HG02610 (cell line): ENCODE measurements around the gene TNFRSF14.

Experiments used
- ATAC-seq: cut with Tn5 transposase; IDR thresholded peaks from one replicate; pipeline ENCODE4 v1.9.1; 2021; ENCODE audit warnings: mild to moderate bottlenecking, moderate library complexity; ENCODE audit not compliant: unreplicated experiment

Gene TNFRSF14

GRCh38 chr1:2586154-2587070 is 30.2 kb downstream of the TNFRSF14 start, which contains the start of gene PRXL2B:
Gene PRXL2B (plus strand): TSS chr1:2586777. CDS start chr1:2586886, 109 bp downstream.
- peak; percentile 63 for ATAC-seq

DNA sequence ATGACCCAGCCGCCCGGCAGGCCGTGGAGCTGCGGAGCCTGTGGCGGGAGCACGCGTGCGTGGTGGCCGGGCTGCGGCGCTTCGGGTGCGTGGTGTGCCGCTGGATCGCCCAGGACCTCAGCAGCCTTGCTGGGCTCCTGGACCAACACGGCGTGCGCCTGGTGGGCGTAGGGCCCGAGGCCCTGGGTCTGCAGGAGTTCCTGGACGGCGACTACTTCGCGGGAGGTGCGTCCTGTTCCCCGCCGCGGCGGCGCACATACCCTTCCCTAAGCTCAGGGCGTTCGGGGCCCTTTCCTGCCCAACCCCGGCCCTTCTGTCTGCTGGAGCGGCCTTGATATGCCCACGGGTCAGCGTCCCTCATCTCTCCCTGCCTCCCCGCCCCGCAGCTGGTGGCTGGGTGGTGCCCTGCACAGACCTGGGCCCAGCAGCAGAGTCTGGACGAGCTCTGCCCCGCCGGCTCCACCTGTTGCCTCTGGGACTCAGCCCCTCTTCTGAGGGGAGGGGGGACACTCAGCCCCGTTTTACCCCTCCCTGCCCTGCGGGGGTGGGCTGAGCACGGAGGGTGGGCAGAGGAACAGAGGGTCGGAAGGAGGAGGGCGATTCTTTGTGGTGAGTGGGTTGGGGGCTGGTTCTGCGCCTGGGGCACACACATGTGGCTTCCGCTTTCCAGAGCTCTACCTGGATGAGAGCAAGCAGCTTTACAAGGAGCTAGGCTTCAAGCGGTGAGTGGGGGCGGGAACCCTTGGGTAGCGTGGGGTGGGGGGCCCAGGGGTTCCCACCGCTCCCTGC is 31.1 kb downstream of the TNFRSF14 start:
- no peak for ATAC-seq

DNA sequence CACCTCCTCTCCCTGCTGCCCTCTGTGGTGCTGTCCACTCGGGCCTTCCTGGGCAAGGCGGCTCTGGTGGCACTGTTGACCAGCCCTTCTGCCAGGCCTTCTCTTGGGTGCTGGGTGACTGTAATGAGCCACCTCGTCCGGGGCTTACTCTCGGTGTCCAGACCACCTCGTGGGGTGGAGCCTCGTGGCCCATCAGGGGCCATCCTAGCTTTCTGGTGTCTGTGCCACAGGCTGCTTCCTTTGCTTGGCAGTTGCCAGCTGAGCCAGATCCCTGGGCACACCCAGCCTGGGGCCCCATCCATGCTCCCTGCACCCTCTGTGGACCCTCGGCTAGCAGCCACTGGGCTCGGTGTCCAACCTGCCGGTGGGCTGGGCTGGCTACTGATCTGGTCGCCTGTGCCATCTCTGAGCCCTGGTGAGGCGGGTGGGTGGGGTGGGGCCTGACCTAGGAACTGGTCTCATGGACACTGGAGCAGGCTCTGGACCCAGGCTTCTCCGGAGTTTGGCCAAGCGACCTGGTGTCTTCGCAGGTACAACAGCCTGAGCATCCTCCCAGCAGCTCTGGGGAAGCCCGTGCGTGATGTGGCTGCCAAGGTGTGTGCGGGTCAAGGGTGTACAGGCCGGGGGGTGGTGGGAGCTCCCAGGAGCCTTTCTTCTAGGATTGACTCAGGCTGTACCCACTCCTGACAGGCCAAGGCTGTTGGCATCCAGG is 31.8 kb downstream of the TNFRSF14 start:
- ATAC-seq = no peak

- no peak for ATAC-seq
Observed at GRCh38 chr1:2588661-2589430, 32.7 kb downstream of the TNFRSF14 start.

DNA sequence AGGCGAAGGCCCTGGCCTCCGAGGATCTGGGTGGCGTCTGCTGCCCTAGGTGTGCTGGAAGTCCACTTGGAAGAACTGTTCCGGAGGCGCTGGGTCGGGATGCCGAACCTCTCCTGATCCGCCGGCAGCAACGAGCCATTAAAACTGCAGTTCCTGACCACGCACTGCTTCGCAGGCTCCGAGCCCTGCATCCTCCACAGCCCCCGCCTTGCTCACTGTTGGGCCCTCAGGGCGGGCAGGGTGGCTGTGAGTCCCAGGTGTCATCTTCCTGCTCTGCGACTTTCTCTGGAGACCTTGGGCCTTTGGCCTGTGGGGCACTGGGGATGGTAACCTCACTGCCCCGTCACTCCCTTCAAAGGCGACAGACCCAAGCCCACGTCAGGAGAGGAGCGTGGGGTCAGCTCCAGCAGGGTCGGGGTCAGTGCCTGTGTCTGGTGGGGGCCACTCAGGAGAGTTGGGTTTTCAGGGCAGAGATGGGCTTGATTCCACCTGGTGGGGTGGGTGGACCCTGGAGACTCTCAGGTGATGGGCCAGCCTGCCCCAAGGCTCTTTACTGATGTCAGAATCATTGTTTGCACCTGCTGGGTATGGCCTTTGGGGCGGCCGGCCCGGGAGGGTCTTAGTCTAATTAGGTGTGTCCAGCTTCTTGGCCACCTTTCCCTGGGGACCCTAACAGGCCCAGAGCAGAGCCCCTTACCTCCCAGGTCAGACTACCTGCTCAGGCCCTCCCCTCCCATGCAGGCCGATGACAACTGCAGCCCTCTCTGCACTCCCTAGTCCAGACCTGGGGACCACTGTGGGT is 33.5 kb downstream of the TNFRSF14 start:
- no peak for ATAC-seq

DNA sequence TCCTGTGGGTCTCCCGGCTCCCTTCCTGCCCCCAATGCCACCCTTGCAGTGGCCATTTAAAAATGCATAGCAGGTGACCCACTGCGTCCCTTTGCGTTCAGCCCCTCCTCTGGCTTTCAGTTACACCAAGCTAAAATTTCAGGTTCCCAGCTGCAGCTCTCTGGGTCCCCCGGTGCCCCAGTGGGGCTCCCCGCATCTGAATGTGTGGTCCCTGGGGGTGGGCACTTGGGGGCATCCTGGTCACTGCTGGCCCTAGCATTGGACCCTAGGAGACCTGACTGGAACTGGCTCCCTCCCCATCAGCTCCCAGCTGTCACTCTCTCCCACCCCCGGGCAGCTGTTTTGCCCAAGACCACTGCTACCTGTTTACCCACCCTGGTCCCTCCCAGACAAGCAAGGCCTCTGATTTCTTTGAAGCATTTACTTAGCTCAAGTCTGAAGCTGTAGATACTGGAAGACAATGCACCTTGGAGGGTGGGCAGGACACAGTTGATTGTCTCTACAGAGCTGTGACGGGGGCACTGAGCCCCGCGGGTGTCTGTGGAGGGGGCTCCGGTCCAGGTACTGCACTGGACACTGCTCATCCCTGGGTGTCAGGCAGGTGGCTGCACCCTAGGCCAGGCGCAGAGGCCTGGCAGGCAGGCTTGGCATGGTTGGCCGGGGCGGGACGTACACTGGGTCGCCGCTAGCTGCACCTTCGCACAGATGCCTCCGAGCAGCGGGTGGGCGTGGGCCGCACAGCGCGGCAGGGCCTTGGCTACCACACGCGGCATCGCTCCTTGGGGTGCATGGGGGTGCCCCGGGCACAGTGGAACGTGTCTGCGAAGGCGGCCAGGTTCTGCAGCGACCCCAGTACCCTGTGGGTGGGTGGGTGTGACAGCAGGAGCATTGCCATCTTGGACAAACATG is 34.3 kb downstream of the TNFRSF14 start:
- ATAC-seq = no peak

GRCh38 chr1:2591233-2591580 is 35.0 kb downstream of the TNFRSF14 start:
- no peak for ATAC-seq

DNA sequence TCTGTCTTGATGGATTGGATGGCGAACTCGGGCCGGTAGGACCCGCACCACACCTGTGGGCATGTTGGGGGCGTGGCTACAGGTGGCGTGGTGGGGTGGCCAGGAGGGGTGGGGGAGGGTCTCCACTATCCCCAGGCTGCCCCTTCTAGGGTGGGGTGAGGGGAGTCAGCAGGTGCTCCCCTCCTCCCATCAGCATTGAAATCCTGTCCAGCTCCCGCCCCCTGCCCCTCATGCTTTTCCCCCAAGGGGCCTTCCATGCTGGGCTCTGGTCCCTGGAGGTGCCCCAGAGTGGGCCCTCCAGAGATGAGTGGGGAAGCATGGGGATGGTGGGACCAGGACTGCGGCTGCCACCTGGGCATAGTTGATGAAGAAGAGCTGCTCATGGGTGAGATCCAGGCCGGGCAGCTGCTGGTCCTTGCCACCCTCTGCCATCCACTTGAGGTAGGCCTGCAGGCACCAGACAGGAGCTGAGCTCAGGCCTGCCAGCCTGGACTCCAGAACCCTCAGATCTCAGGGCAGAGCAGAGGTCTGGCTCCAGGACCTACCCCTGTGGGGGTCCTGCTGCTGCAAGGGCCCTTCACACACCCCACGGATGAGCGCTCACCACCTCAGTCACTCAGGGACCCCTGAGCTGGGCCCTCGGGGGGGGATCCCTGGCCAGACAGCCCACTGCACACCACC is 35.5 kb downstream of the TNFRSF14 start:
- ATAC-seq = no peak

GRCh38 chr1:2592672-2593071 is 36.5 kb downstream of the TNFRSF14 start:
- no peak for ATAC-seq

DNA sequence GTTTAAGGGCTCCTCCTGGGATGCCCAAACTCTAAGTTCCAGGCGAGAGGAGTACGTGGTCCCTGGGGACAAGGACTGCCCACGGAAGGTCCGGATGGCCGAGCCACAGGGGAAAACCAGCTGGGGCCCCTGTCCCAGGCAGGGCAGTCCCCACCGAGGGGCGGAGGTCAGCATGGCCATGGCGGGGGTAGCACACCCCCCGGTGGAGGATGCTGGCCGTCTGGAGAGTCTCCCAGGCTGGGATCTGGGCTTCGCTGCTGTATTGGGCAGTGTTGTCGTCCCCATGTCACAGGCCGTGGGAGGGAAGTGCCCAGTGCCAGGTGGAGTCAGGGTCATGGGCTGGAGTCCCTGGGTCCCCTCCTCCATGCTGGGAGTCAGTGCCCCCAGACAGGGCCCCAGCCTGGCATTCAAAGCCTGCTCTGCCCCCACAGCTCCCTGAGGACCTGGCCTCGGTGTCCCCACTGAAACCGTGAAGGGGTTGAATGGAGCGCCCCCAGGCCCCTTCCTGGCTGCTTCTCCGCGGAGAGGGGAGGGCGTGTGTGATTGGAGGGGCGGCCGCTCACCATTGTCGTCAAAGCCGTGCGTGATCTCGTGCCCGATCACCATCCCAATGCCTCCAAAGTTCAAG is 37.2 kb downstream of the TNFRSF14 start:
- ATAC-seq = no peak

- no peak for ATAC-seq
Observed at GRCh38 chr1:2594001-2594640, 38.0 kb downstream of the TNFRSF14 start.

DNA sequence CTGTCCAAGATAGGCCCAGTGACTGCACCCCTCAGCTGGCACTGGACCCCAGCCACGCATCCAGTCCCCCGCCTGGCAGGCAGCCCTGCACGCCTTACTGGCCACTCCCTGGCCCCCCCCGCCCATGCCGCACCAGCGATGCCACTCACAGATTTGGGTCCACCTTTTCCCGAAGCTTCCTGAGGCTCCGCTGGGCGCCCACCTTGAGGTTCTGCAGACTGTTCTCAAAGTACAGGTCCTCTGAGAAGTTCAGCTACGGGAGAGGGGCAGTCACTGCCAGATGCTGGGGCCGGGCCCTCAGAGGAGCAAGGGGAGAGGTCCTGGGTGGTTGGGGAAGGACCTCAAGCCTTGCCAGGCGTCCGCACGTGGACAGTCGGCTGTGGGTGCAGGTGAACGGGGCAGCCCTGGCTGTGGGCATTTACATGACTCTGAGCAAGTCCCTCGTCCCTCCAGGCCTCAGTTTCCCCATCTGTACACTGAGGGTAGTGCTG is 38.5 kb downstream of the TNFRSF14 start:
- ATAC-seq = no peak

DNA sequence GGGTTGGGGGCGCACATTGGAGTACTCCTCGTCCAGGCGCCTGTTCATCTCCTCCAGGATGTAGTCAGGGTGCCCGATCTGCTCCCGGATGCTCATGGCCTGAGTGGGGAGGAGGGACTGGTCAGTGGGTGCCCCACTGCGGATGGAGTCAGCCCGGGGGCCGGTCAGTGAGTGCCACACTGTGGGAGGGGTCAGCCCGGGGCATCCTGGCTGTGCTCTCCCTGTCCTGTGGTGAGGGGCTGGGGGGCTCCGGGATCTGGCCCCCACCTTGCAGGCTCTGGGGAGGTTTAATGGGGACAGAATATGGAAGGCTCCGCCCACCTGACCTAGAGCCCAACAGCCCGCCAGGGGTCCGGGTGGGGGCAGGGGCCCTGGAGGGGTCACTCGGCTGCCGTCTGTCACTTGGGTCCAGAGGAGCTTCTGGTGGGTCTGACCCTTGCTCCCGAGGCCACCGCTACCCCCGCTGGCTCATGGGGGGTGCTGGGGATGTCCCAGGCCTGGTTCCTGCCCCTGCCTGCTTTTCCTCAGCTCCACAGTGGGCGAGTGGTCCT is 39.2 kb downstream of the TNFRSF14 start:
- no peak for ATAC-seq

DNA sequence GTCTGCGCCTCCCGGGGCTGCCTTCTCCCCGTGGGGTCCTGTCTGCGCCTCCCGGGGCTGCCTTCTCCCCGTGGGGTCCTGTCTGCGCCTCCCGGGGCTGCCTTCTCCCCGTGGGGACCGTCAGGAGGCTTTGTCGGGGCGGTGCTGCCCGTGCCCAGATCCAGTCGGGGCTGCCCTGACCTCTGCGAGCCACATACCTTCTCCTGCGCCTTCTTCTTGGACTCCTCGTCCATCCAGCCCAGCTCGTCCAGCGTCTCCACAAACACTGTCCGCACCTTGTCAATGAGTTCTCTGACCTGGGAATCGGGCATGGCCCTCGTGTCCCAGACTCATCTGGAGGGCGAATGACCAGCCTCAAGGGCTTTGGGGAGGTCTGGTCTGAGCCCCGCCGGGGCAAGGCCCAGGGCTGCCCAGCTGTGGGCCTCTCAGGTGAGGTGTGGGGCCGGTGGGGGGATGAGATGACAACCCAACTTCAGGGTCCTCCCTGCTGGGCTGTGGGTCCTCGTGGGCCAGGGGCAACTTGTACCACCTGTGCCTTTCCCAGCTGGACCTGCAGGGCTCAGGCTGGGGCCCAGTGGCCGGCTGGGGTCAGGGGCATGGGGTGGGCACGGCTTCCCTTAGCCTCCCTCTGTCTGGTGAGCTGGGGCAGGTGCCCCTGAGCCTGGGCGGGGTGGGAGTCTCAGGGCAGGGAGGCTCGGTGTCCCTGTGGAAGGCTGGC is 39.8 kb downstream of the TNFRSF14 start:
- no peak for ATAC-seq

DNA sequence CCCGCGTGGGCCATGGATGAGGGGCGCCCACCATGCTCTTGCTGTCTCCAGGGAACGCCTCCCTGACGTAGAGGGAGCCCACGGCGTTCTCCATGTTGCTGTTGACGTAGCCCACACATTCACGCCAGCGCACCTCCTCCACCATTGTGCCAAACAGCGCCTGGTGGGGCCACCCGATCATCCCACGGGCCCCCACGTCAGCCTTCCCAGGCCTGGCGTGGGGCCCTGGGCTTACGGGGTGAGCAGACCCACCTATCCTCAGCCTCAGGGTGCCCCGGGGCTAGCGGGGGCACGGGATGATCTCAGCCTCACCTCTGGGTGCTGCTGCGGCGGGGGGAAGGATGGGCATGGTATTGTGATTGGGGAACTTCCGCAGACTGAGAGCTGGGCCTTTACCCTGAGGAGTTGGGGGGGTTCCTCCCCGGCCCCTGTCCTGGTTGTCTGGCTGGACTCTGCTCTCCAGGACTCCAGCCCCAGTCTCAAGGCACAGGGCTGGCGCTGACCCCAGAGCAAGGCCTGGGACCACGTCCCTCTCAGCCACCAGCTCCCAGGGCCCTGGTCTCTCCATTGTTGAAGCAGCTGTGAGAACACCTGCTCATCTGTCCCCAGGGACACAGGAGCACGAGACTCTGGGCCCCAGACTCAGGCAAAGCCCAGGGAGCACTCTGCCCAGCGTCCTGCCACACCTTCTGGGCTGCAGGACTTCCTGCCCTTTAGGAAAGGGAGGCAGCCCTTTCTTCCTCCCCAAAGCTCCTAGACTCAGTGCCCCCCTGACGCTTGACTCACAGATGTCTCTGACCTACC is 40.6 kb downstream of the TNFRSF14 start:
- ATAC-seq = no peak
